ENCODE results near the gene CFAP97D1.

CFAP97D1 gene

GRCh38 chr17:43830510-43831140, 50.4 kb downstream of the CFAP97D1 start:
- DNase-seq: no peak

GRCh38 chr17:43831633-43832032, 51.4 kb downstream of the CFAP97D1 start:
- DNase-seq: no peak

- DNase-seq: no peak
Measured at GRCh38 chr17:43832168-43832975, 52.1 kb downstream of the CFAP97D1 start.

- DNase-seq: peak; percentile 24
Measured at GRCh38 chr17:43832976-43833829, 53.0 kb downstream of the CFAP97D1 start, which contains the start of gene MPP3. Gene MPP3 (minus strand): TSS chr17:43833146. CDS start chr17:43831906, 1,240 bp downstream.

- DNase-seq: no peak
Measured at GRCh38 chr17:43834106-43834505, 53.9 kb downstream of the CFAP97D1 start.
